Left ventricle myocardium inferior (tissue), 1 donor: ENCODE measurements around the gene TP53BP1. TPM values are rescaled to one million over a fixed set of nuclear protein-coding genes. Genes with fewer than 3 reads are reported as not detected.

Experiments used
- DNase-seq: peaks from one replicate; pipeline ENCODE4 v3.0.0-alpha.2; 2020
- H3K27ac ChIP-seq: fragments of 200-600 bp; replicated peaks from 2 replicates; pipeline ENCODE4 v1.8.0; 2021
- H3K27me3 ChIP-seq: fragments of 200-600 bp; 2 replicates; pipeline ENCODE4 v1.8.0; 2021; ENCODE audit warnings: low read depth
- H3K36me3 ChIP-seq: fragments of 200-600 bp; 2 replicates; pipeline ENCODE4 v1.8.0; 2021
- H3K4me1 ChIP-seq: fragments of 200-600 bp; 2 replicates; pipeline ENCODE4 v1.8.0; 2021
- H3K4me3 ChIP-seq: fragments of 200-600 bp; 2 replicates; pipeline ENCODE4 v1.8.0; 2021; ENCODE audit warnings: mild to moderate bottlenecking, moderate library complexity
- H3K9me3 ChIP-seq: fragments of 200-600 bp; replicated peaks from 2 replicates; pipeline ENCODE4 v1.8.0; 2021
- CTCF ChIP-seq: fragments of 200-600 bp; IDR thresholded peaks from 2 replicates; pipeline ENCODE4 v1.8.0; 2021; ENCODE audit warnings: antibody characterized with exemption, mild to moderate bottlenecking, borderline replicate concordance
- intact Hi-C: fragments of 100-400 bp; cut with micrococcal nuclease; formaldehyde crosslinking; loops from one replicate; pipeline ENCODE4 v1.11.0; 2022
- total RNA-seq: library from RNA; stranded (reverse); fragmentation: NEBNext Ultra II Directional; extraction: Animal tissue kit (Norgen Biotek cat#: 25700); gene quantifications from one replicate; pipeline ENCODE4 v1.2.1, GENCODE V29; 2021
- donor health status: DM: no; HTN: yes; CAD: no; lungs with severe emphysema.

TP53BP1 gene
- total RNA-seq, 1 donor from 2014 or later = 28.6 TPM

- Histone ChIP-seq H3K27me3 (no peaks in the 10 kb centered on the region), H3K27ac (no peak overlapping the region), H3K9me3 (no peaks in the 10 kb centered on the region), H3K36me3 (peaks cover 93% of the 10 kb centered on the region), H3K4me1 (peaks cover 2% of the 10 kb centered on the region), H3K4me3 (no peak overlapping the region)
- intact Hi-C loops = no loop called here
- no peak for TF ChIP-seq CTCF
- no peak for DNase-seq
These were observed 80.9 kb downstream of the TP53BP1 start for GRCh38 chr15:43412096-43412495.

- TF ChIP-seq CTCF = no peak
- Histone ChIP-seq H3K4me3 (no peak overlapping the region), H3K27ac (no peak overlapping the region), H3K27me3 (no peaks in the 10 kb centered on the region), H3K9me3 (no peaks in the 10 kb centered on the region), H3K4me1 (peaks cover 14% of the 10 kb centered on the region), H3K36me3 (peaks cover 95% of the 10 kb centered on the region)
- no peak for DNase-seq
- intact Hi-C loops = no loop called here
These were observed 82.3 kb downstream of the TP53BP1 start for GRCh38 chr15:43410572-43411214.

- Histone ChIP-seq H3K27me3 (no peaks in the 10 kb centered on the region), H3K4me3 (no peak overlapping the region), H3K27ac (no peak overlapping the region), H3K36me3 (peaks cover 95% of the 10 kb centered on the region), H3K9me3 (no peaks in the 10 kb centered on the region), H3K4me1 (peaks cover 14% of the 10 kb centered on the region)
- no peak for TF ChIP-seq CTCF
- no peak for DNase-seq
- intact Hi-C loops = no loop called here
These were observed 84.2 kb downstream of the TP53BP1 start for GRCh38 chr15:43408789-43409188.

GRCh38 chr15:43406808-43407207 lies 86.1 kb downstream of the TP53BP1 start:
- no peaks in the 10 kb centered on the region for H3K9me3 ChIP-seq
- H3K36me3 ChIP-seq = peaks cover 95% of the 10 kb centered on the region
- intact Hi-C loops = no loop called here
- H3K27ac ChIP-seq = no peak overlapping the region
- H3K27me3 ChIP-seq = no peaks in the 10 kb centered on the region
- TF ChIP-seq CTCF = no peak
- DNase-seq = no peak
- H3K4me3 ChIP-seq = no peak overlapping the region
- H3K4me1 ChIP-seq = peaks cover 14% of the 10 kb centered on the region

GRCh38 chr15:43406189-43406588 lies 86.8 kb downstream of the TP53BP1 start:
- no peak for TF ChIP-seq CTCF
- no peak for DNase-seq
- H3K4me3 ChIP-seq = no peak overlapping the region
- H3K27ac ChIP-seq = no peak overlapping the region
- no peaks in the 10 kb centered on the region for H3K27me3 ChIP-seq
- no peaks in the 10 kb centered on the region for H3K9me3 ChIP-seq
- H3K36me3 ChIP-seq = peaks cover 95% of the 10 kb centered on the region
- peaks cover 14% of the 10 kb centered on the region for H3K4me1 ChIP-seq
- intact Hi-C loops = no loop called here
